Panc1 (cell line): ENCODE data around the gene IL33.

ENCODE experiments used
- POLR2AphosphoS5 ChIP-seq: IDR thresholded peaks from 2 replicates; pipeline ENCODE4 v1.6.1; 2012; ENCODE audit warnings: mild to moderate bottlenecking, low read depth, low read length, moderate library complexity
- TF ChIP-seq, protein P1 (sequence below): fragments of 450-650 bp; IDR thresholded peaks from 2 replicates; pipeline ENCODE4 v1.5.1; 2017; ENCODE audit warnings: mild to moderate bottlenecking

DNA sequence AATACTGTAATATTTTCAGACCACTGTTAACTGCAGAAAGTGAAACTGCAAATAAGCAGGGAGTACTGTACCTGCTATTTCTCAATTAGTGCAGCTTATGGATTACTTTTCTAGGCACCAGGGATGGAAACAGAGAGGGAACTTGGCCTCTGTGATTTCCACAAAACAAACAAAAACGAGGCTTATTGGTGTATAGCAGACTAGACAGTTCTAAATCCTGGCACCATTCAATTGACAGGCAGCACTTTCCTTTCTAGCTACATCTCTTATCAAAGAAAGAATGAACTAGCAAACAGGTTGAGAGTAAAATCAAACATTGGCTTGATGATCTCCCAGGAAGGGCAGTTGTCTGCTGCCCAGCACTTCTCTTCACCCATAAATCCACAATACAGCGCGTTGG lies 16.0 kb upstream of the IL33 start:
- TF ChIP-seq, protein P1, sequence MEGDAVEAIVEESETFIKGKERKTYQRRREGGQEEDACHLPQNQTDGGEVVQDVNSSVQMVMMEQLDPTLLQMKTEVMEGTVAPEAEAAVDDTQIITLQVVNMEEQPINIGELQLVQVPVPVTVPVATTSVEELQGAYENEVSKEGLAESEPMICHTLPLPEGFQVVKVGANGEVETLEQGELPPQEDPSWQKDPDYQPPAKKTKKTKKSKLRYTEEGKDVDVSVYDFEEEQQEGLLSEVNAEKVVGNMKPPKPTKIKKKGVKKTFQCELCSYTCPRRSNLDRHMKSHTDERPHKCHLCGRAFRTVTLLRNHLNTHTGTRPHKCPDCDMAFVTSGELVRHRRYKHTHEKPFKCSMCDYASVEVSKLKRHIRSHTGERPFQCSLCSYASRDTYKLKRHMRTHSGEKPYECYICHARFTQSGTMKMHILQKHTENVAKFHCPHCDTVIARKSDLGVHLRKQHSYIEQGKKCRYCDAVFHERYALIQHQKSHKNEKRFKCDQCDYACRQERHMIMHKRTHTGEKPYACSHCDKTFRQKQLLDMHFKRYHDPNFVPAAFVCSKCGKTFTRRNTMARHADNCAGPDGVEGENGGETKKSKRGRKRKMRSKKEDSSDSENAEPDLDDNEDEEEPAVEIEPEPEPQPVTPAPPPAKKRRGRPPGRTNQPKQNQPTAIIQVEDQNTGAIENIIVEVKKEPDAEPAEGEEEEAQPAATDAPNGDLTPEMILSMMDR: no peak
- no peak for TF ChIP-seq POLR2AphosphoS5
